ACHN (cell line): Measurements from ENCODE around the gene TNIP2.
"Not testable (repeated sequence)": the region's sequence is repeated elsewhere in the genome, so short reads cannot be mapped to it uniquely, and the experiment has no call there.

Experiments
- DNase-seq: peaks from one replicate; pipeline ENCODE4 v3.0.0-alpha.2; 2015
- in situ Hi-C: cut with HindIII; loops from 2 replicates; pipeline ENCODE4 v1.10.0; 2017; ENCODE audit warnings: low sequenced_read_pairs, low pct_ligation_motif_present, low pct_unique_long_range_greater_than_20kb

Gene TNIP2

DNA sequence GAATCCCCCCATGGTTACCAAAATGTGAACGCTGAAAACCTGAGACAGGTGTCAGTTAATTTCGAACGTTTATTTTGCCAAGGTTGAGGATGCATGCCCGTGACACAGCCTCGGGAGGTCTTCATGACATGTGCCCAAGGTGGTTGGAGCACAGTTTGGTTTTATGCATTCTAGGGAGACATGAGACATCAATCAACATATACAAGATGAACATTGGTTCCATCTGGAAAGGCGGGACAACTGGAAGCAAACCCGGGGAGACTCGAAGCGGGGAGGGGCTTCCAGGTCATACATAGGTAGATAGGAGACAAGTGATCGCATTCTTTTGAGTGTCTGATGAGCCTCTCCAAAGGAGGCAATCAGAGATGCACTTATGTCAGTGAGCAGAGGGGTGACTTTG lies 25.8 kb upstream of the TNIP2 start:
- in situ Hi-C loops, result no loop called here

DNA sequence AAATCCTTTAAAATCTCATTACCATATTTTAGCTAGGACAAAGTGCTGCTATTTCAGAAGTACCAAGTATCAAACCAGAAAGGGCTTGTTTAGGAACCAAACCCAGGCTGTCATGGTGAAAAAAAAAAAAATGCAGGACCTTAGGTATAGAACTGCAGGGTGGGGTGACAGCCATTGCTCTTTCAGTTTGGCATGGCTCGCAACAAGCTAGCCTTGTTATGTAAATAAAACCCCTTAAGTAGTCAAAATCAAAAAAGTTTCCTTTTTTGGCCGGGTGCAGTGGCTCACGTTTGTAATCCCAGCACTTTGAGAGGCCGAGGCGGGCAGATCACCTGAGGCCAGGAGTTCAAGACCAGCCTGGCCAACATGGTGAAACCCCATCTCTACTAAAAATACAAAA lies 24.5 kb upstream of the TNIP2 start:
- not testable (repeated sequence) for DNase-seq

More for the DNA sequence above, 25.8 kb upstream of the TNIP2 start:
- DNase-seq, result no peak

DNA sequence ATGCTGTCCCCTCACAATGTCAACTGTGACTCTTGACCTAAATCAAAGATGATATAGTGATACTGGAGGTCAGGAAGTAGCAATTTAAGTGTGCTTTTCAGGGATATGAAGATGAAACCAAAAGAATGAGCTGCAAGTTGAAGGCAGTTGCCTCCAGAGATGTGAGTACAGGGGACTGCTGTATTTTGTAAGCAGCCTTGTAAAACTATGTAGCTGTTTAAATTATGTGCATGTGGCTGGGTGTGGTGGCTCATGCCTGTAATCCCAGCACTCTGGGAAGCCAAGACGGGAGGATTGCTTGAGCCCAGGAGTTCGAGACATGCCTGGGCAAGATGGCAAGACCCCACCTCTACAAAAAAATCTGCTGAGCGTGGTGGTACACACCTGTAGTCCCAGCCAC lies 15.1 kb upstream of the TNIP2 start:
- in situ Hi-C loops, result no loop called here
- no peak for DNase-seq

More for the DNA sequence above, 24.5 kb upstream of the TNIP2 start:
- in situ Hi-C loops, result not testable (repeated sequence)

DNA sequence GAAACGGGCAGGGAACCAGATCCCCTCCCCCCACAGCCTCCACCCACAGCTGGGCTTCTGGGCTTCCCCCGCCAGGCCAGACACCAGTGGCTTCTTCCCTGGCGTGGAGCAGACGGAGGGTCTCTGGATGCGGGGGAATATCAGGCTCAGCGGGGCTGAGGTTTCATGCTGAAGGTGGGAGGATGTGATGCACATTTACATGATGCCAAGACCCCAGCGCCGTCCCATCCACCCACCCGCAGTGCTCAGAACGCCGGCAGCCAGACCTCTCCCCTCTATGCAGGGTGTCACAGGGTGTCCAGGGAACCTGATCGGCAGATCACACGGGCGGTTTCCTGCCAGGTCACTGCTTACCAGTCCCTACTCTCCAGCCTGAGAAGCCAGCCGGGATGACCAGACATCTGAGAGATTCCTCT lies 12.8 kb upstream of the TNIP2 start:
- no peak for DNase-seq
- in situ Hi-C loops, result no loop called here

- in situ Hi-C loops, result no loop called here
- DNase-seq, result no peak
Measured at GRCh38 chr4:2768124-2768523, 12.0 kb upstream of the TNIP2 start.

GRCh38 chr4:2767705-2768074 lies 11.6 kb upstream of the TNIP2 start:
- in situ Hi-C loops, result no loop called here
- no peak for DNase-seq

DNA sequence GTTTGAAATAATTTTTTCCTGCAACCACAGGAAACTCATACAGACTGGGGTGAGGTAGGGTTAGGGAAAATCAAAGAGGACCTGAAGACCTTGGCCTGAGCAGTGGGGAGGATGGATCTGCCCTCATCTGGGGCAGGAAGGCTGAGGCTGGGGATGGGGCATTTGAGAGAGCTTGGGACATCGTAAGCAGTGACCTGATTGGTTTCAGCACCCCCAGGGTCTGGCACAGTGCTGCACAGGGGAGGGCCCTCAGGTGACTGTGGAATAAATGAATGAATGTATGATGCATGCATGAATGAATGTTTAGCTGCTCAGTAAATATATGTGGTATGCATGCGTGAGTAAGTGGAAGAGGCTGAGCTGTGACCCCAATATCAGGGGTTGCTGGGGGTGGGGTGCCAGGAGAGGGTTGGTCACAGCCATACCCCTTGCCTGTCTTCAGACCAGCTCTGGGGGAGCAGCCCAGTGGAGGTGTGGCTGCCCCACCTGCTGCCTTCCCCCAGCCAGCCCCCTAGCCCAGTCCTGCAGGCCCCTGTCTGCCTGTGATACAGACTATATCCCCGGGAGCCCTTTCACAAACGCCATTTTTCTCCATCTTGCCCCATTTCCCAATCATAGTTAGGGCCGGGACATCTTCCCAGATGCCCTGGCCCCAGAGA lies 11.0 kb upstream of the TNIP2 start:
- no peak for DNase-seq
- in situ Hi-C loops, result no loop called here

GRCh38 chr4:2765832-2766526 lies 9.8 kb upstream of the TNIP2 start:
- in situ Hi-C loops, result no loop called here
- no peak for DNase-seq

DNA sequence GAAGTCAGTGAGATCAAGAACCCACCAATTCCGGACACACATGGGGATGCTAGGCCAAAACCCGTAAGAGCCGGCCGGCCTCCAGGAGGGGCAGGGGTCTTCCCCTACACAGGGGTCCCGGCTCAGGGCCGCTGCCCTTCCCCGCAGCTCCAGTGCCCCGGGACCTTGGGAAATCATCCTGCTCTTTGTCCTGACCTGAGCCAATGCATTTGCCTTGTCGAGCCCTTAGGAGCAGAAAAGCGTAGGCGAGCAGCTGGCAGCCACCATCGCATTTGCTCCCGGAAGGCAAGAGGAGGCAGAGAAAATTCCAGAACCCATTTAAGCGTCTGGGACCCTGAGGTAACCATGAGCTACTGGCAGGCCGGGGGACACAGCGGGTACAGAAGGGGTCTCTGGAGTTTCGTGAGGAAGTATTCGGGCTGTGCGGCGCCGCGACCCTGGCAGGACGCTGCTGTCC lies 7.4 kb upstream of the TNIP2 start:
- in situ Hi-C loops, result no loop called here
- no peak for DNase-seq

DNA sequence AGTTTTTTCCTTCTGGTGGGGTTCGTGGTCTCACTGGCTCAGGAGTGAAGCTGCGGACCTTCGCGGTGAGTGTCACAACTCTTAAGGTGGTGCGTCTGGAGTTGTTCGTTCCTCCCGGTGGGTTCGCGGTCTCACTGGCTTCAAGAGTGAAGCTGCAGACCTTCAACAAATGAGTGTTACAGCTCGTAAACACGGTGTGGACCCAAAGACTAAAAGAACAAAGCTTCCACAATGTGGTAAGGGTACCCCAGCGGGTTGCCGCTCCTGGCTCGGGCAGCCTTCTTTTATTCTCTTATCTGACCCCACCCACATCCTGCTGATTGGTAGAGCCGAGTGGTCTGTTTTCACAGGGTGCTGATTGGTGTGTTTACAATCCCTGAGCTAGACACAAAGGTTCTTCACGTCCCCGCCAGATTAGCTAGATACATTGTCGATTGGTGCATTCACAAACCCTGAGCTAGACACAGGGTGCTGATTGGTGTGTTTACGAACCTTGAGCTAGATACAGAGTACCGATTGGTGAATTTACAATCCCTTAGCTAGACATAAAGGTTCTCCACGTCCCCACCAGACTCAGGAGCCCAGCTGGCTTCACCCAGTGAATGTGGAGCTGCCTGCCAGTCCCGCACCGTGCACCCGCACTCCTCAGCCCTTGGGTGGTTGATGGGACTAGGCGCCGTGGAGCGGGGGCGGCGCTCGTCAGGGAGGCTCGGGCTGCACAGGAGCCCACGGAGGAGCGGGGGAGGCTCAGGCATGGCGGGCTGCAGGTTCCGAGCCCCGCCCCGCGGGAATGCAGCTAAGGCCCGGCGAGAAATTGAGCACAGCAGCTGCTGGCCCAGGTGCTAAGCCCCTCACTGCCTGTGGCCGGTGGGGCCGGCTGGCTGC lies 6.6 kb upstream of the TNIP2 start:
- DNase-seq, in situ Hi-C loops: not testable (repeated sequence)

DNA sequence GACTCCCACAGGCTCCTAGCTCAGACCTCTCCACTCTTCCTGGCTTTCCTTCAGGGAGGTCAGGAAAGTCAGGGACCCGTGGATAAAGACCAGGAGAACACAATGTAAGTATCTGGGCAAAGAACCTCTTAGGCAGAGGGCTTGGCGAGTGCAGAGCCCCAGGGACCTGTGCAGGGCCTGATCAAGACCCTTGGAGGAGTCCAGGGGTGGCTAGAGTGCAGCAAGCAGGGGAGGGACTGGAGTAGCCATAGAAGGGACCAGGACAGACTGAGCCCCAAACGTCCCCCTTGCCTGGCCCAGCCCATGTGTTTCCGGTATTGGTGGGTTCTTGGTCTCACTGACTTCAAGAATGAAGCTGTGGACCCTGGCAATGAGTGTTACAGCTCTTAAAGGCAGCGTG lies 5.9 kb upstream of the TNIP2 start:
- in situ Hi-C loops, result no loop called here
- DNase-seq, result no peak

DNA sequence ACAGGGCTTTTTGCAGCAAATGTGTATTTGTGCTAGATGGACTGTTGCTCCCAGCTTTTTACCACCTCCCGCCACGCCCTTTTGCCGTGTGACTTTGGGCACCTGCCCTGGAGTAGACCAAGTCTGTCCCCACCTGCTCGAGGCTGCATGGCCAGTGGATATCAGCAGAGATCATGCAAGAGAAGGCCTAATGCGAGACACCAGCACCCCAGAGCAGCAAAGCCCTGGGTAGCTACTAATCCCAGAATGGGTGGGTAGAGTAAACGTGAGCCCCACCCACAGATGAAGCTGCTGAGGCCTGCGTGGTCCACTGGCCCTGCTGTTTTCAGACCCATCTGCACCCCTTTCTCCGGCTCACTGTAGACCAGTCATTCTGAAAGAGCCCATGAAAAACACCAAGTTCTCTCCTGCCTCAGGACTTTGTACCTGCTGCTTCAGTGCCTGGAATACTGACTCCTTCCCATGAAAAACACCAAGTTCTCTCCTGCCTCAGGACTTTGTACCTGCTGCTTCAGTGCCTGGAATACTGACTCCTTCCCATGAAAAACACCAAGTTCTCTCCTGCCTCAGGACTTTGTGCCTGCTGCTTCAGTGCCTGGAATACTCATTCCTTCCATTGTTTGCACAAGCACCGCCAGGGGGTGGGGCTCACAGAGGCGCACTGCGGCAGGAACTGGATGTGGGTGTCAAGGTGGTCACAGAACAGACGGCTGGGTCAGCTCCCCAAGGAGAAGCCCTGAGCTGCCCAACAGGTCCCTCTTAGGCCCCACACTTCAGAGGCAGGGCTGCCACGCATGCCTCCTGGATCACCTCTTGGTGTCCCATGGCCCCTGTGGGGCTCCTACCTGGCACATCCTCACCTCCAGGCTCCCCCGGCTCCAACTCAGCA lies 5.1 kb upstream of the TNIP2 start:
- in situ Hi-C loops, result no loop called here
- no peak for DNase-seq

DNA sequence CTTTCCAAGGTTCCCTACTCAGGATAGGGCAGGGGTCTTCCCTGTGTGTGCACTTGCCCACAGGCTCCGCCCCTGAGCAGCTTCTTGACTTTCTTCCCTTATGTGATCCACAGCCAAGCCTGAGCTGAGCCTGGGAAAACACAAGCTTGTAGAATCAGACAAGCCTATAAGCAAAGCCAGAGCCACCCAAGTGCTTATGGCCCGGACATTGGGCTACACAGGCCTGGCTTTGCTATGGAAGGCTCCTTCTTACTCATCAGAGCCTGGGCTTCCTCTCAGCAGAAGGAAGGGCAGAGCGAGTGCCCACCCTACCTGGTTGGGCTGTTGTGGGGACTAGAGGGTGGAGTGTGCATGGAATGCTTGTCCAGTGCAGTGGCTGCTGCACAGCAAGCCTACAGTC lies 1.3 kb upstream of the TNIP2 start:
- DNase-seq, result no peak
- in situ Hi-C loops, result no loop called here

GRCh38 chr4:2756691-2757350 lies 685 bp upstream of the TNIP2 start:
- in situ Hi-C loops, result no loop called here
- no peak for DNase-seq

DNA sequence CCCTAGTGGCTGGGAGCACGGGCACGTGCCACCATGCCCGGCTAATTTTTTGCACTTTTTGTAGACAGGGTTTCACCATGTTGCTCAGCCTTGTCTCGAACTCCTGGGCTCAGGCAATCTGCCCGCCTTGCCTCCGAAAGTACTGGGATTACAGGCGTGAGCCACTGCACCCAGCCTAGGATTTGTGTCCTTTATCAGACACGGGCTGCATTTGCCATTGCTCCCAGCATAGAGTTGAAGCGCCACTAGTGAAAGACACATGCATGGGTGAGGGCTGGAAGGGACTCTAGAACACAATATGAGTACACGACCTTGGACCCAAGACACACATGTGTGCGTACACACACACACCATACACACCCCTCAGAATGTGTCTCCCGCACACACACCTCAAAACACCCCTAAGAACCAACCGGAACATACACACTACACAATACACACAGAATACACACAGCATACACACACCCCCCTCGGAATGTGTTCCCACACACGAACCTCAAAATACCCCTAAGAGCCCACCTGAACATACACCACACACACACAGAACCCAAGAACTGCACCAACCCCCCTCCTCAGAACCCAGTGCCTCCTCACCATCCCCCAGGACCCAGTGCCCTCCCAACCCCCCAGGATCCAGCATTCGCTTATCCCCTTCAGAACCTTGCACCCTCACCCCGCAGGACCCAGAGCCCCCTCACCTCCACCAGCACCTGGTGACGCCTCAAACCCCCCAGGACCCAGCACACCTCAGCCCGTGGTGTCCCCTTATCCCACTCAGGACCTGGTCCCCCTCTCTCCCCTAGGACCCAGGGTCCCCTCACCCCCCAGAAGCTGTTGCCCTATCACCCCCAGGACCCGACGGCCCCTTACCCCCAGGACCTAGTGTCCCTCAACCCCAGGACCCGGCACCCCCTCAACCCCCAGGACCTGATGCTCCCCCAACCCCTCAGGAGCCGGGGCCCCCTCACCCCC lies 1.0 kb downstream of the TNIP2 start:
- in situ Hi-C loops, result no loop called here

DNA sequence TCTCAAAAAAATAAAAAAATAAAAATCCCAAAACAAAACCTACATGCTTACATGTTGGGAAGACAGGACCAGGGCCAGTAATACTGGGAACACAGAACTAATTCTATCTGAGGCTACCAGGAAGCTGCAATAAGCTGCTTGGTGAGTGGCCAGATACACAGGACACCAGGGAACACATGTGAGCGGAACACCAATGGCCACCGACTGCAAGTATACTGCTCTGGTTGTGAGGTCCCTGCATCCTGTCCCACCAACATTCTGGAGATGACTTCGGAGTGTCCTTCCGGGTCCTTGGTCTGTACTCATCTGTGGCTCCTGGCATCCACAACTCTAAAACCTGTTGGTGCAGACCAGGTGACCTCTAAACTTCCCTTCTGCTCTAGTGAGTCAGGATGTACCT lies 2.7 kb downstream of the TNIP2 start:
- in situ Hi-C loops, result no loop called here

More for the DNA sequence above, 1.0 kb downstream of the TNIP2 start:
- DNase-seq, result no peak

More for the DNA sequence above, 2.7 kb downstream of the TNIP2 start:
- no peak for DNase-seq
